HCT116 (cell line): Measurements from ENCODE around the gene WDR83. TPM values are rescaled to one million over a fixed set of nuclear protein-coding genes. Genes with fewer than 3 reads are reported as not detected.

Experiments used
- ATAC-seq: fragments of 200-7000 bp; cut with Tn5 transposase; 2 replicates; pipeline ENCODE4 v1.9.1; 2020; ENCODE audit warnings: mild to moderate bottlenecking, moderate library complexity
- BruUV-seq: library from RNA; stranded (reverse); fragments of 400-500 nt; replicated peaks from 2 replicates; lab custom pipeline; 2021; lab: Mats Ljungman, UMichigan
- CTCF ChIA-PET: fragments of 300-600 bp; sonication (Branson Sonifier 250); formaldehyde crosslinking; loops from one replicate; lab custom pipeline; 2021; ENCODE audit warnings: antibody characterized with exemption; lab: Charles Lee
- POLR2A ChIA-PET: fragments of 300-600, 350-600 bp; sonication (Branson Sonifier 250); formaldehyde crosslinking; loops from one replicate; lab custom pipeline; 2021; ENCODE audit warnings: antibody characterized with exemption; lab: Charles Lee
- RAD21 ChIA-PET, 2 experiments: fragments of 300-600 bp; sonication (Branson Sonifier 250); formaldehyde crosslinking; loops; one replicate each; lab custom pipeline; 2023; ENCODE audit warnings: low total read pairs in 2 of 2; ENCODE audit not compliant: uncharacterized antibody in 2 of 2, unreplicated experiment in 2 of 2, low non-redundant PET in 1 of 2; lab: Charles Lee
- DNase-seq: peaks from one replicate; pipeline ENCODE4 v3.0.0-alpha.2; 2010; ENCODE audit warnings: low read depth, low spot score
- H2AFZ ChIP-seq: fragments of 200-600 bp; shearing (Covaris generic), sonication (generic); 2 replicates; pipeline ENCODE4 v1.6.1; 2017; ENCODE audit warnings: low read depth, mixed run types, mixed read lengths, antibody characterized with exemption, low read length; ENCODE audit not compliant: poor library complexity, severe bottlenecking
- H3K27ac ChIP-seq: 2 replicates; pipeline ENCODE4 v1.5.1; 2012; ENCODE audit warnings: low read depth, low read length
- H3K27me3 ChIP-seq: fragments of 200-600 bp; sonication (generic); 2 replicates; pipeline ENCODE4 v1.6.1; 2016; ENCODE audit warnings: mixed run types, low read length, mixed read lengths; ENCODE audit not compliant: insufficient read depth
- H3K36me3 ChIP-seq, 2 experiments: fragments of 200-500 bp in 1 of 2; fragments of 200-600 bp in 1 of 2; sonication (Bioruptor generic) in 1 of 2; sonication (generic) in 1 of 2; 2 replicates each; pipeline versions ENCODE4 v1.5.1 to v1.6.1; 2014 to 2016; ENCODE audit warnings: low read length in 2 of 2, inconsistent platforms in 1 of 2, mixed read lengths in 1 of 2, mixed run types in 1 of 2; ENCODE audit not compliant: insufficient read depth in 2 of 2, control insufficient read depth in 1 of 2
- H3K4me1 ChIP-seq, 2 experiments: fragments of 200-600 bp in 1 of 2; sonication (generic) in 1 of 2; 2 replicates each; pipeline versions ENCODE4 v1.5.1 to v1.6.1; 2012 to 2017; ENCODE audit warnings: low read length in 2 of 2, inconsistent platforms in 1 of 2, mild to moderate bottlenecking in 1 of 2, mixed read lengths in 1 of 2, mixed run types in 1 of 2, moderate library complexity in 1 of 2; ENCODE audit not compliant: insufficient read depth in 2 of 2, control insufficient read depth in 1 of 2
- H3K4me2 ChIP-seq: fragments of 200-600 bp; sonication (generic); 2 replicates; pipeline ENCODE4 v1.6.1; 2017; ENCODE audit warnings: mixed run types, low read length, mixed read lengths
- H3K4me3 ChIP-seq, 2 experiments: fragments of 200-600 bp in 1 of 2; sonication (generic) in 1 of 2; replicated peaks in 1 of 2; 2 replicates each; pipeline ENCODE4 v1.5.1; 2011 to 2016; ENCODE audit warnings: low read length in 2 of 2, control low read depth in 1 of 2, low read depth in 1 of 2, mild to moderate bottlenecking in 1 of 2, mixed read lengths in 1 of 2, mixed run types in 1 of 2
- H3K79me2 ChIP-seq: fragments of 200-600 bp; sonication (generic); 2 replicates; pipeline ENCODE4 v1.6.1; 2017; ENCODE audit warnings: mild to moderate bottlenecking, mixed run types, low read length, moderate library complexity, mixed read lengths; ENCODE audit not compliant: insufficient read depth
- H3K9ac ChIP-seq: fragments of 200-600 bp; sonication (generic); 2 replicates; pipeline ENCODE4 v1.6.1; 2016; ENCODE audit warnings: low read length, mixed read lengths
- H3K9me2 ChIP-seq: fragments of 200-600 bp; sonication (generic), shearing (Covaris generic); 2 replicates; pipeline ENCODE4 v1.6.1; 2017; ENCODE audit warnings: mixed run types, mild to moderate bottlenecking, moderate library complexity; ENCODE audit not compliant: insufficient read depth
- H3K9me3 ChIP-seq, 2 experiments: fragments of 200-500 bp in 1 of 2; fragments of 200-600 bp in 1 of 2; sonication (Bioruptor generic) in 1 of 2; sonication (generic) in 1 of 2; 2 replicates each; pipeline ENCODE4 v1.6.1; 2014 to 2017; ENCODE audit warnings: low read length in 2 of 2, mixed read lengths in 2 of 2, inconsistent platforms in 1 of 2, low read depth in 1 of 2, mild to moderate bottlenecking in 1 of 2, mixed run types in 1 of 2, moderate library complexity in 1 of 2; ENCODE audit not compliant: control insufficient read depth in 1 of 2, insufficient read depth in 1 of 2
- H4K20me1 ChIP-seq: fragments of 200-600 bp; sonication (generic), shearing (Covaris generic); 2 replicates; pipeline ENCODE4 v1.6.1; 2017; ENCODE audit warnings: mixed run types, mild to moderate bottlenecking, moderate library complexity; ENCODE audit not compliant: insufficient read depth
- CBX3 ChIP-seq: IDR thresholded peaks from 2 replicates; pipeline ENCODE4 v1.6.1; 2012; ENCODE audit warnings: low read depth
- CEBPB ChIP-seq: IDR thresholded peaks from 2 replicates; pipeline ENCODE4 v1.6.1; 2012; ENCODE audit warnings: low read depth
- EGR1 ChIP-seq: IDR thresholded peaks from 2 replicates; pipeline ENCODE4 v1.6.1; 2012; ENCODE audit warnings: low read depth
- ELF1 ChIP-seq: IDR thresholded peaks from 2 replicates; pipeline ENCODE4 v1.6.1; 2012; ENCODE audit warnings: low read depth, borderline replicate concordance
- EZH2 ChIP-seq: fragments of 200-600 bp; sonication (generic); IDR thresholded peaks from 2 replicates; pipeline ENCODE4 v1.6.1; 2017; ENCODE audit warnings: antibody characterized with exemption, mixed run types
- JUND ChIP-seq: IDR thresholded peaks from 2 replicates; pipeline ENCODE4 v1.6.1; 2012
- POLR2A ChIP-seq: IDR thresholded peaks from 2 replicates; pipeline ENCODE4 v1.7.0; 2011; ENCODE audit warnings: borderline replicate concordance; ENCODE audit not compliant: insufficient read depth, insufficient read length; ENCODE audit errors: extremely low read depth
- POLR2AphosphoS5 ChIP-seq: IDR thresholded peaks from 2 replicates; pipeline ENCODE4 v1.6.1; 2011; ENCODE audit warnings: mild to moderate bottlenecking, low read depth, low read length, moderate library complexity
- RAD21 ChIP-seq: IDR thresholded peaks from 2 replicates; pipeline ENCODE4 v1.6.1; 2012; ENCODE audit warnings: low read depth, mild to moderate bottlenecking
- SIN3A ChIP-seq: IDR thresholded peaks from 2 replicates; pipeline ENCODE4 v1.6.1; 2012; ENCODE audit warnings: low read depth
- SP1 ChIP-seq: IDR thresholded peaks from 2 replicates; pipeline ENCODE4 v1.6.1; 2012; ENCODE audit warnings: low read depth
- YY1 ChIP-seq: IDR thresholded peaks from 2 replicates; pipeline ENCODE4 v1.6.1; 2011; ENCODE audit warnings: low read length, low read depth, moderate library complexity, mild to moderate bottlenecking; ENCODE audit not compliant: insufficient replicate concordance; ENCODE audit errors: extremely low read depth
- ZNF274 ChIP-seq: fragments of 200-500 bp; sonication (Bioruptor generic); IDR thresholded peaks from 2 replicates; pipeline ENCODE4 v1.6.1; 2014; ENCODE audit warnings: mild to moderate bottlenecking, low read depth, low read length, inconsistent platforms
- intact Hi-C: fragments of 100-400 bp; cut with micrococcal nuclease; formaldehyde crosslinking; loops from 2 replicates; pipeline ENCODE4 v1.10.0; 2022
- total RNA-seq: library from RNA; stranded (reverse); gene quantifications from one replicate; pipeline ENCODE4 v1.2.1, GENCODE V29; 2021; ENCODE audit not compliant: unreplicated experiment
- TF ChIP-seq, protein P1 (sequence below): IDR thresholded peaks from 2 replicates; pipeline ENCODE4 v1.6.1; 2012
- TF ChIP-seq, protein P2 (sequence below): IDR thresholded peaks from 2 replicates; pipeline ENCODE4 v1.6.1; 2012
- TF ChIP-seq, protein P3 (sequence below): IDR thresholded peaks from 2 replicates; pipeline ENCODE4 v1.6.1; 2012; ENCODE audit warnings: low read depth
- TF ChIP-seq, protein P4 (sequence below), 3 experiments: fragments of 200-600 bp in 1 of 3; sonication (generic) in 1 of 3; IDR thresholded peaks in 2 of 3; conservative IDR thresholded peaks in 1 of 3; 2 replicates each; pipeline ENCODE4 v1.5.1; 2012 to 2017; ENCODE audit warnings: low read depth in 2 of 3, low read length in 2 of 3, antibody characterized with exemption in 1 of 3, borderline replicate concordance in 1 of 3, control low read depth in 1 of 3, mild to moderate bottlenecking in 1 of 3, mixed read lengths in 1 of 3, mixed run types in 1 of 3, moderate library complexity in 1 of 3; ENCODE audit not compliant: insufficient read depth in 1 of 3

The WDR83 gene
- total RNA-seq, 1 experiment from 2014 or later, result 20.1 TPM

DNA sequence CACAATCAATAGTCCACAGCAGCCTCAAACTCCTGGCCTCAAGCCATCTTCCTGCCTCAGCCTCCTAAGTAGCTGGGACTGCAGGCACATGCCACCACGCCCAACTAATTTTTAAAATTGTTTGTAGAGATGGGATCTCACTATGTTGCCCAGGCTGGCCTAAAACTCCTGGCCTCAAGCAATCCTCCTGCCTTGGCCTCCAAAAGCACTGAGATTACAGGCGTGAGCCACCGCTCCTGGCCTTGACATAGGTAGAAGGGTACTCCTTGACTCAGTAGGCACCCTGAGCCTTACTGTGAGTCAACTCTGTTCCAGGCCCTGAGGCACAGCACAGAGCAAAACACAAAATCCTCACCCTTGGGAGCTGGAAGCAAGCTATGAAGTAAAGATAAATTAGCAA lies 49.3 kb downstream of the WDR83 start:
- no peak overlapping the region for H3K9ac ChIP-seq
- peaks cover 68% of the 10 kb centered on the region for H3K79me2 ChIP-seq
- ChIA-PET CTCF (interaction anchor here (0.6 to 2.1 kb wide), 3 partner anchors 39 to 50 kb away, joined by 3 to 11 read pairs (median 4); no protein-coding TSS in a partner anchor), RAD21 (no interaction called here), POLR2A (no interaction called here)
- no peak overlapping the region for H3K4me3 ChIP-seq
- TF ChIP-seq, protein P1, sequence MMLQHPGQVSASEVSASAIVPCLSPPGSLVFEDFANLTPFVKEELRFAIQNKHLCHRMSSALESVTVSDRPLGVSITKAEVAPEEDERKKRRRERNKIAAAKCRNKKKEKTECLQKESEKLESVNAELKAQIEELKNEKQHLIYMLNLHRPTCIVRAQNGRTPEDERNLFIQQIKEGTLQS, result no peak
- TF ChIP-seq SP1 (no peak), EGR1 (no peak), JUND (no peak), ZNF274 (no peak), YY1 (no peak), CEBPB (no peak), SIN3A (no peak), POLR2AphosphoS5 (no peak), POLR2A (no peak), EZH2 (no peak), CBX3 (no peak), ELF1 (no peak), RAD21 (no peak)
- TF ChIP-seq, protein P2, sequence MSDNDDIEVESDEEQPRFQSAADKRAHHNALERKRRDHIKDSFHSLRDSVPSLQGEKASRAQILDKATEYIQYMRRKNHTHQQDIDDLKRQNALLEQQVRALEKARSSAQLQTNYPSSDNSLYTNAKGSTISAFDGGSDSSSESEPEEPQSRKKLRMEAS, result no peak
- TF ChIP-seq, protein P3, sequence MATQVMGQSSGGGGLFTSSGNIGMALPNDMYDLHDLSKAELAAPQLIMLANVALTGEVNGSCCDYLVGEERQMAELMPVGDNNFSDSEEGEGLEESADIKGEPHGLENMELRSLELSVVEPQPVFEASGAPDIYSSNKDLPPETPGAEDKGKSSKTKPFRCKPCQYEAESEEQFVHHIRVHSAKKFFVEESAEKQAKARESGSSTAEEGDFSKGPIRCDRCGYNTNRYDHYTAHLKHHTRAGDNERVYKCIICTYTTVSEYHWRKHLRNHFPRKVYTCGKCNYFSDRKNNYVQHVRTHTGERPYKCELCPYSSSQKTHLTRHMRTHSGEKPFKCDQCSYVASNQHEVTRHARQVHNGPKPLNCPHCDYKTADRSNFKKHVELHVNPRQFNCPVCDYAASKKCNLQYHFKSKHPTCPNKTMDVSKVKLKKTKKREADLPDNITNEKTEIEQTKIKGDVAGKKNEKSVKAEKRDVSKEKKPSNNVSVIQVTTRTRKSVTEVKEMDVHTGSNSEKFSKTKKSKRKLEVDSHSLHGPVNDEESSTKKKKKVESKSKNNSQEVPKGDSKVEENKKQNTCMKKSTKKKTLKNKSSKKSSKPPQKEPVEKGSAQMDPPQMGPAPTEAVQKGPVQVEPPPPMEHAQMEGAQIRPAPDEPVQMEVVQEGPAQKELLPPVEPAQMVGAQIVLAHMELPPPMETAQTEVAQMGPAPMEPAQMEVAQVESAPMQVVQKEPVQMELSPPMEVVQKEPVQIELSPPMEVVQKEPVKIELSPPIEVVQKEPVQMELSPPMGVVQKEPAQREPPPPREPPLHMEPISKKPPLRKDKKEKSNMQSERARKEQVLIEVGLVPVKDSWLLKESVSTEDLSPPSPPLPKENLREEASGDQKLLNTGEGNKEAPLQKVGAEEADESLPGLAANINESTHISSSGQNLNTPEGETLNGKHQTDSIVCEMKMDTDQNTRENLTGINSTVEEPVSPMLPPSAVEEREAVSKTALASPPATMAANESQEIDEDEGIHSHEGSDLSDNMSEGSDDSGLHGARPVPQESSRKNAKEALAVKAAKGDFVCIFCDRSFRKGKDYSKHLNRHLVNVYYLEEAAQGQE, result no peak
- TF ChIP-seq, protein P4, sequence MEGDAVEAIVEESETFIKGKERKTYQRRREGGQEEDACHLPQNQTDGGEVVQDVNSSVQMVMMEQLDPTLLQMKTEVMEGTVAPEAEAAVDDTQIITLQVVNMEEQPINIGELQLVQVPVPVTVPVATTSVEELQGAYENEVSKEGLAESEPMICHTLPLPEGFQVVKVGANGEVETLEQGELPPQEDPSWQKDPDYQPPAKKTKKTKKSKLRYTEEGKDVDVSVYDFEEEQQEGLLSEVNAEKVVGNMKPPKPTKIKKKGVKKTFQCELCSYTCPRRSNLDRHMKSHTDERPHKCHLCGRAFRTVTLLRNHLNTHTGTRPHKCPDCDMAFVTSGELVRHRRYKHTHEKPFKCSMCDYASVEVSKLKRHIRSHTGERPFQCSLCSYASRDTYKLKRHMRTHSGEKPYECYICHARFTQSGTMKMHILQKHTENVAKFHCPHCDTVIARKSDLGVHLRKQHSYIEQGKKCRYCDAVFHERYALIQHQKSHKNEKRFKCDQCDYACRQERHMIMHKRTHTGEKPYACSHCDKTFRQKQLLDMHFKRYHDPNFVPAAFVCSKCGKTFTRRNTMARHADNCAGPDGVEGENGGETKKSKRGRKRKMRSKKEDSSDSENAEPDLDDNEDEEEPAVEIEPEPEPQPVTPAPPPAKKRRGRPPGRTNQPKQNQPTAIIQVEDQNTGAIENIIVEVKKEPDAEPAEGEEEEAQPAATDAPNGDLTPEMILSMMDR (IDR thresholded peaks at IDR 0.05 in 2 of 3, conservative IDR thresholded peaks at IDR 0.05 in 1 of 3; ENCODE audit: borderline replicate concordance in 1 of 3, insufficient read depth in 1 of 3, low read depth in 2 of 3, low read length in 2 of 3), result no peak
- H3K9me2 ChIP-seq, result no peaks in the 10 kb centered on the region
- peaks cover 0 to 13% of the 10 kb centered on the region in 2 experiments; a peak in 2 of 4 replicates for H3K4me1 ChIP-seq
- no peaks in the 10 kb centered on the region for H3K9me3 ChIP-seq
- peaks cover 37 to 59% of the 10 kb centered on the region in 2 experiments for H3K36me3 ChIP-seq
- intact Hi-C loops, result loop anchor here (5.0 kb wide), 1 partner anchor 121 kb away; the partner anchor contains the start of gene MAST1
- BruUV-seq, result no TSS peak
- ATAC-seq (no peak), DNase-seq (no peak)
- H4K20me1 ChIP-seq, result no peaks in the 10 kb centered on the region
- H2AFZ ChIP-seq, result no peak overlapping the region
- H3K4me2 ChIP-seq, result no peak overlapping the region
- H3K27me3 ChIP-seq, result no peaks in the 10 kb centered on the region
- no peak overlapping the region for H3K27ac ChIP-seq
